ENCODE results near the gene NEDD4. TPM values are rescaled to one million over a fixed set of nuclear protein-coding genes. Genes with fewer than 3 reads are reported as not detected.
"Not testable (repeated sequence)": the region's sequence is repeated elsewhere in the genome, so short reads cannot be mapped to it uniquely, and the experiment has no call there.

Gene NEDD4
- total and polyA plus RNA-seq, 9 donors, result 8.3 to 19.0 (median 10.5) TPM

GRCh38 chr15:55869660-55870059 is 123.8 kb downstream of the NEDD4 start:
- Histone ChIP-seq H3K36me3 (ENCODE audit: control insufficient read depth, insufficient read depth, low read length) (no peaks in the 10 kb centered on the region), H3K4me3 (ENCODE audit: low read length) (no peak overlapping the region), H3K9me3 (replicated peaks; ENCODE audit: control insufficient read depth, low read depth, low read length) (no peaks in the 10 kb centered on the region), H3K4me1 (ENCODE audit: control insufficient read depth, insufficient read depth, low read length) (no peaks in the 10 kb centered on the region), H3K27me3 (ENCODE audit: control insufficient read depth, insufficient read depth, low read length) (no peaks in the 10 kb centered on the region), H3K27ac (ENCODE audit: low read length) (no peak overlapping the region)
- DNase-seq, result no peak
- WGBS (ENCODE audit: insufficient coverage), result 64% methylated on average over 1 of the region's 2 CpGs

DNA sequence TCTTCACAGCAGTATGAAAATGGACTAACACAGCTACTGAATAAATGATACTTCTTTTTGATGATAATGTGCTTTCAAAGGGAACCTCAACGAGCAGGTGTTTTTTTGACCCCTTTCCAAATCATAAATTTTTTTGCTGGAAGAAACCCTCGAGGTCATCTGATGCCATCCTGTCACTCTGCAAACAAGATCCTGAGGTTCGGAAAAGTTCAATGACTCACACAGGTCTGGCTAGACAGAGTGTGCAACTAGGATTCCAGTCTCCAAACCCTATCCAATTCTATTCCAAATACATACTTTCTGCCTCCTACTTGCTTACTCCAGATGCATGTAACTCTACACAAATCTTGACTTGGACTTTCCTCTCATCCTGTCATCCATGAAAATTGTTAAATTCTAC is 124.7 kb downstream of the NEDD4 start:
- Histone ChIP-seq H3K4me1 (ENCODE audit: control insufficient read depth, insufficient read depth, low read length) (no peaks in the 10 kb centered on the region), H3K27me3 (ENCODE audit: control insufficient read depth, insufficient read depth, low read length) (no peaks in the 10 kb centered on the region), H3K36me3 (ENCODE audit: control insufficient read depth, insufficient read depth, low read length) (no peaks in the 10 kb centered on the region), H3K4me3 (ENCODE audit: low read length) (no peak overlapping the region), H3K9me3 (replicated peaks; ENCODE audit: control insufficient read depth, low read depth, low read length) (no peaks in the 10 kb centered on the region), H3K27ac (ENCODE audit: low read length) (no peak overlapping the region)
- WGBS (ENCODE audit: insufficient coverage), result 77% methylated on average over 3 of the region's 3 CpGs
- DNase-seq, result no peak

DNA sequence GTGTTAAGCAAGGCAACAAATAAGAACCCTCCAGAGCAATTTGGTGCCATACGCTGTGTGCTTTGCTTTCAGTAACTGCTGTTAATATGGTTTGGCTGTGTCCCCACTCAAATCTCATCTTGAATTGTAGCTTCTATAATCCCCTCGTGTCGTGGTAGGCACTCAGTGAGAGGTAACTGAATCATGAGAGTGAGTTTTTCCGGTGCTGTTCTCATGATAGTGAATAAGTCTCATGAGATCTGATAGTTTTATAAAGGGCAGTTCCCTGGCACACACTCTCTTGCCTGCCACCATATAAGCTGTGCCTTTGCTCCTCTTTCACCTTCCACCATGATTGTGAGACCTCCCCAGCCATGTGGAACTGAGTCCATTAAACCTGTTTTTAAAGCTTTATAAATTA is 125.1 kb downstream of the NEDD4 start:
- not testable (repeated sequence) for H3K4me3 ChIP-seq (ENCODE audit: low read length); H3K9me3 ChIP-seq (replicated peaks; ENCODE audit: control insufficient read depth, low read depth, low read length); H3K27me3 ChIP-seq (ENCODE audit: control insufficient read depth, insufficient read depth, low read length); H3K27ac ChIP-seq (ENCODE audit: low read length); H3K4me1 ChIP-seq (ENCODE audit: control insufficient read depth, insufficient read depth, low read length); DNase-seq; H3K36me3 ChIP-seq (ENCODE audit: control insufficient read depth, insufficient read depth, low read length)
- WGBS (ENCODE audit: insufficient coverage), result no CpG with 5 or more reads among the region's 4 CpGs

GRCh38 chr15:55863911-55864310 is 129.5 kb downstream of the NEDD4 start:
- Histone ChIP-seq H3K36me3 (ENCODE audit: control insufficient read depth, insufficient read depth, low read length) (peaks cover 16% of the 10 kb centered on the region), H3K4me3 (ENCODE audit: low read length) (no peak overlapping the region), H3K27me3 (ENCODE audit: control insufficient read depth, insufficient read depth, low read length) (no peaks in the 10 kb centered on the region), H3K27ac (ENCODE audit: low read length) (no peak overlapping the region), H3K9me3 (replicated peaks; ENCODE audit: control insufficient read depth, low read depth, low read length) (no peaks in the 10 kb centered on the region), H3K4me1 (ENCODE audit: control insufficient read depth, insufficient read depth, low read length) (no peaks in the 10 kb centered on the region)
- no peak for DNase-seq

- H3K4me1 ChIP-seq (ENCODE audit: control insufficient read depth, insufficient read depth, low read length), result no peaks in the 10 kb centered on the region
- no peaks in the 10 kb centered on the region for H3K27me3 ChIP-seq (ENCODE audit: control insufficient read depth, insufficient read depth, low read length)
- H3K27ac ChIP-seq (ENCODE audit: low read length), result no peak overlapping the region
- H3K4me3 ChIP-seq (ENCODE audit: low read length), result no peak overlapping the region
- peaks cover 24% of the 10 kb centered on the region for H3K36me3 ChIP-seq (ENCODE audit: control insufficient read depth, insufficient read depth, low read length)
- WGBS (ENCODE audit: insufficient coverage), result no CpG with 5 or more reads among the region's 2 CpGs
- DNase-seq, result no peak
- no peaks in the 10 kb centered on the region for H3K9me3 ChIP-seq (replicated peaks; ENCODE audit: control insufficient read depth, low read depth, low read length)
These were observed 132.3 kb downstream of the NEDD4 start for GRCh38 chr15:55861115-55861514.

DNA sequence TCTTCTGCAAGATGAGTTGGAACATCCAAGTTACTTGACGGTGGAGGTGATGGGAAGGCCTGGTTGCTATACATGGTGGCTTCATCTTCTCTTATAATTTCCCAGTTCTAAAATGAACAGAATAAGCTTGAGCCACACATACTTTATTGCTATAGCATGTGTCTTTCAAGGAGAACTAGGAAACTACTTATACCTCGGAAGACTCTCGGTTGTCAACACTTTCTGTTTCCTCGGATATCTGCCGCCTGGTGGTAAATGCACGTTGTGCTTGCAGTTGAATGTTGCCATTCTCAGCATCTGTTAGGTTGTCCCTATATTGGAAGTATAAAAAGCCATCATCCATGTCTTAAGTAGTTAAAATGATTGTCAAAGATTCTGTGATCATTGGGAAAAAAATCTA is 132.9 kb downstream of the NEDD4 start:
- H3K4me1 ChIP-seq (ENCODE audit: control insufficient read depth, insufficient read depth, low read length), result no peaks in the 10 kb centered on the region
- peaks cover 27% of the 10 kb centered on the region for H3K36me3 ChIP-seq (ENCODE audit: control insufficient read depth, insufficient read depth, low read length)
- no peak for DNase-seq
- H3K9me3 ChIP-seq (replicated peaks; ENCODE audit: control insufficient read depth, low read depth, low read length), result no peaks in the 10 kb centered on the region
- no peak overlapping the region for H3K4me3 ChIP-seq (ENCODE audit: low read length)
- H3K27me3 ChIP-seq (ENCODE audit: control insufficient read depth, insufficient read depth, low read length), result no peaks in the 10 kb centered on the region
- H3K27ac ChIP-seq (ENCODE audit: low read length), result no peak overlapping the region
- WGBS (ENCODE audit: insufficient coverage), result no CpG with 5 or more reads among the region's 6 CpGs

- H3K36me3 ChIP-seq (ENCODE audit: control insufficient read depth, insufficient read depth, low read length), result peaks cover 27% of the 10 kb centered on the region
- DNase-seq, result no peak
- H3K4me1 ChIP-seq (ENCODE audit: control insufficient read depth, insufficient read depth, low read length), result no peaks in the 10 kb centered on the region
- H3K4me3 ChIP-seq (ENCODE audit: low read length), result no peak overlapping the region
- H3K27ac ChIP-seq (ENCODE audit: low read length), result no peak overlapping the region
- H3K9me3 ChIP-seq (replicated peaks; ENCODE audit: control insufficient read depth, low read depth, low read length), result no peaks in the 10 kb centered on the region
- 80% methylated on average over 1 of the region's 1 CpG for WGBS (ENCODE audit: insufficient coverage)
- no peaks in the 10 kb centered on the region for H3K27me3 ChIP-seq (ENCODE audit: control insufficient read depth, insufficient read depth, low read length)
These were observed 133.7 kb downstream of the NEDD4 start for GRCh38 chr15:55859681-55860080.

DNA sequence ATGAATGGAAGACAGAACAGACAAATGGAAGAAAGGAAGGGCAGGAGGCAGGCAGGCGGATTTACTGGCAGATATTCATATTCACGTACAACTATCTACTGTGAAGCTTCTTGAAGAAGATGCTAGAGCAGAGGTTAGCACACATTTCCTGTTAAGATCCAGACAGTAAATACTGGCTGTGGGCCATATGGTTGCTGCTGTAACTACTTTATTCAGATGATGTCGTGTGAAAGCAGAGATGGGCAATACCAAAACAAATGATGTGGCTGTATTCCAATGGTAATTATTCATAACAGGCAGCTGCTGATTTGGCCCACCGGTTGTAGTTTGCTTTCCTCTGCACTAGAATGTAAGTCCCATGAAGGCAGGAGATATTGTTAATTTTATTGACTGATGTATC is 134.8 kb downstream of the NEDD4 start:
- H3K4me3 ChIP-seq (ENCODE audit: low read length), result no peak overlapping the region
- H3K9me3 ChIP-seq (replicated peaks; ENCODE audit: control insufficient read depth, low read depth, low read length), result no peaks in the 10 kb centered on the region
- no peaks in the 10 kb centered on the region for H3K27me3 ChIP-seq (ENCODE audit: control insufficient read depth, insufficient read depth, low read length)
- WGBS (ENCODE audit: insufficient coverage), result no CpG with 5 or more reads among the region's 4 CpGs
- DNase-seq, result no peak
- peaks cover 32% of the 10 kb centered on the region for H3K36me3 ChIP-seq (ENCODE audit: control insufficient read depth, insufficient read depth, low read length)
- H3K27ac ChIP-seq (ENCODE audit: low read length), result no peak overlapping the region
- no peaks in the 10 kb centered on the region for H3K4me1 ChIP-seq (ENCODE audit: control insufficient read depth, insufficient read depth, low read length)

GRCh38 chr15:55856506-55857164 is 136.8 kb downstream of the NEDD4 start:
- H3K4me1 ChIP-seq (ENCODE audit: control insufficient read depth, insufficient read depth, low read length), result no peaks in the 10 kb centered on the region
- whole genome bisulfite sequencing (ENCODE audit: insufficient coverage), result 76% methylated on average over 2 of the region's 4 CpGs
- H3K27ac ChIP-seq (ENCODE audit: low read length), result no peak overlapping the region
- H3K36me3 ChIP-seq (ENCODE audit: control insufficient read depth, insufficient read depth, low read length), result peaks cover 32% of the 10 kb centered on the region
- no peak for DNase-seq
- no peak overlapping the region for H3K4me3 ChIP-seq (ENCODE audit: low read length)
- no peaks in the 10 kb centered on the region for H3K27me3 ChIP-seq (ENCODE audit: control insufficient read depth, insufficient read depth, low read length)
- no peaks in the 10 kb centered on the region for H3K9me3 ChIP-seq (replicated peaks; ENCODE audit: control insufficient read depth, low read depth, low read length)

DNA sequence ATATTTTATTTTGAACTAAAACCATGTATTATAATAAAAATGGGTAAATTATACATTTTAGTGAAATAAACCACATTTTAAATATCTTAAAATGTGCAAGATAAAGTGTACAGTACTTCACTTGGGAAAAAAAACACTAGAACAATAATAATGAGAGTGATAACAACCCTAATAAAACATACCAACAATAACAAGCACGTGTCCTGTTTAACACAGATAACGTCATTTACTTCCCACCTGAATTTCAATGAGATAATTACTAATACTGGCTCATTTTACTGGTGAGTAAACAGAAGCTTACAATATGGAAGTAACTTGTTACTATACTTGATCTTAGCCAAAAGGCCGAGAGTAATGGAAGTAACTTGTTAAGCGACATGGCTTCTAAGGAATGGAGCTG is 140.3 kb downstream of the NEDD4 start:
- DNase-seq, result no peak
- Histone ChIP-seq H3K4me1 (ENCODE audit: control insufficient read depth, insufficient read depth, low read length) (no peaks in the 10 kb centered on the region), H3K9me3 (replicated peaks; ENCODE audit: control insufficient read depth, low read depth, low read length) (no peaks in the 10 kb centered on the region), H3K27ac (ENCODE audit: low read length) (no peak overlapping the region), H3K36me3 (ENCODE audit: control insufficient read depth, insufficient read depth, low read length) (peaks cover 12% of the 10 kb centered on the region), H3K27me3 (ENCODE audit: control insufficient read depth, insufficient read depth, low read length) (no peaks in the 10 kb centered on the region), H3K4me3 (ENCODE audit: low read length) (no peak overlapping the region)
- no CpG with 5 or more reads among the region's 4 CpGs for WGBS (ENCODE audit: insufficient coverage)

DNA sequence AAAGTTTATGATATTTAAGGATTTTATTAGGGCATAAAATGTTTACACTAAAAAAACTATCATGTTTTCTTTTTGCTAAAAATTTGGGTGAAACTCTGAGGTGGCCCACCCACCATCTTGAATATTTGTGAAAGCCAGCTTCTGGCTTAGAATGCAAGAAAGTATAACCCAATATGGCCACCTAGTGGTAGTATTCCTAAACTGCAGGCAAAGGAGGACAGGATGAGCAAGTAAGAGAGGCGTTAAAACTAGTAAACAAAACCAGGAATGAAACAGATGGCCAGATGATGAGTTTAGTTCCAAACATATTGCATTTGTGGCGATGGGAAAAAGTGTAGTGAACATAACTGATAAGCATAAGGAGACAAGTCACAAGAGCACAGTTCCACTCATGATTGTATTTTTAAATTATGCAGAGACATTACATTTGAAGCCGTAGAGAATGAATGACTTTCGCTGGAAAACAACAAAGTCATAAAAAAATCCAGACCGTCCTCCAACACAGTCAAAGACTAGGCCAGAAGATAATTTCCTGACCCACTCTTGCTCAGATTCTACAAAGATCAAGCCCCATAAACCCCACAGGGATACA is 147.2 kb downstream of the NEDD4 start:
- Histone ChIP-seq H3K9me3 (replicated peaks; ENCODE audit: control insufficient read depth, low read depth, low read length) (no peaks in the 10 kb centered on the region), H3K27ac (ENCODE audit: low read length) (no peak overlapping the region), H3K27me3 (ENCODE audit: control insufficient read depth, insufficient read depth, low read length) (no peaks in the 10 kb centered on the region), H3K36me3 (ENCODE audit: control insufficient read depth, insufficient read depth, low read length) (peaks cover 13% of the 10 kb centered on the region), H3K4me1 (ENCODE audit: control insufficient read depth, insufficient read depth, low read length) (no peaks in the 10 kb centered on the region), H3K4me3 (ENCODE audit: low read length) (no peak overlapping the region)
- DNase-seq, result peak; percentile 91
- WGBS (ENCODE audit: insufficient coverage), result 58% methylated on average over 2 of the region's 5 CpGs

Measured in muscle of leg (tissue), 11 donors.